Mucosa of stomach (tissue), 1 donor: ENCODE results near the gene DSE.

Experiments
- H3K27me3 ChIP-seq: one replicate; pipeline ENCODE4 v1.7.0; 2013; ENCODE audit warnings: mild to moderate bottlenecking, low read length; ENCODE audit not compliant: control insufficient read depth, insufficient read depth
- H3K36me3 ChIP-seq: one replicate; pipeline ENCODE4 v1.7.0; 2013; ENCODE audit warnings: low read length; ENCODE audit not compliant: control insufficient read depth, insufficient read depth
- H3K4me1 ChIP-seq: one replicate; pipeline ENCODE4 v1.7.0; 2013; ENCODE audit warnings: mild to moderate bottlenecking, low read length; ENCODE audit not compliant: control insufficient read depth, insufficient read depth
- H3K4me3 ChIP-seq: one replicate; pipeline ENCODE4 v1.7.0; 2013; ENCODE audit warnings: low read length
- H3K9ac ChIP-seq: one replicate; pipeline ENCODE4 v1.7.0; 2013; ENCODE audit warnings: mild to moderate bottlenecking, low read length, moderate library complexity
- H3K9me3 ChIP-seq: one replicate; pipeline ENCODE4 v1.7.0; 2013; ENCODE audit warnings: mild to moderate bottlenecking, low read length, moderate library complexity; ENCODE audit not compliant: control insufficient read depth
- donor health status: Pancreatic carcinoma.

Gene DSE

GRCh38 chr6:116392132-116393013 is 21.6 kb downstream of the DSE start:
- Histone ChIP-seq H3K4me3 (no peak overlapping the region), H3K9ac (no peak overlapping the region), H3K27me3 (no peaks in the 10 kb centered on the region), H3K36me3 (no peaks in the 10 kb centered on the region), H3K9me3 (no peaks in the 10 kb centered on the region), H3K4me1 (no peaks in the 10 kb centered on the region)

- no peak overlapping the region for H3K4me3 ChIP-seq
- no peaks in the 10 kb centered on the region for H3K27me3 ChIP-seq
- no peak overlapping the region for H3K9ac ChIP-seq
- no peaks in the 10 kb centered on the region for H3K9me3 ChIP-seq
- no peaks in the 10 kb centered on the region for H3K4me1 ChIP-seq
- no peaks in the 10 kb centered on the region for H3K36me3 ChIP-seq
These were observed 22.7 kb downstream of the DSE start for GRCh38 chr6:116393430-116393829.

GRCh38 chr6:116395647-116396046 is 24.9 kb downstream of the DSE start:
- no peak overlapping the region for H3K4me3 ChIP-seq
- no peaks in the 10 kb centered on the region for H3K9me3 ChIP-seq
- no peaks in the 10 kb centered on the region for H3K4me1 ChIP-seq
- no peaks in the 10 kb centered on the region for H3K27me3 ChIP-seq
- H3K9ac ChIP-seq = no peak overlapping the region
- H3K36me3 ChIP-seq = no peaks in the 10 kb centered on the region

GRCh38 chr6:116396441-116396840 is 25.7 kb downstream of the DSE start:
- H3K4me1 ChIP-seq = no peaks in the 10 kb centered on the region

GRCh38 chr6:116397914-116398313 is 27.2 kb downstream of the DSE start:
- Histone ChIP-seq H3K9me3 (no peaks in the 10 kb centered on the region), H3K9ac (no peak overlapping the region), H3K36me3 (no peaks in the 10 kb centered on the region), H3K4me3 (no peak overlapping the region), H3K4me1 (no peaks in the 10 kb centered on the region), H3K27me3 (no peaks in the 10 kb centered on the region)

More at GRCh38 chr6:116396441-116396840, 25.7 kb downstream of the DSE start:
- Histone ChIP-seq H3K27me3 (no peaks in the 10 kb centered on the region), H3K9me3 (no peaks in the 10 kb centered on the region), H3K4me3 (no peak overlapping the region), H3K9ac (no peak overlapping the region), H3K36me3 (no peaks in the 10 kb centered on the region)

- Histone ChIP-seq H3K9me3 (no peaks in the 10 kb centered on the region), H3K36me3 (no peaks in the 10 kb centered on the region), H3K9ac (no peak overlapping the region), H3K4me1 (no peaks in the 10 kb centered on the region), H3K4me3 (no peak overlapping the region), H3K27me3 (no peaks in the 10 kb centered on the region)
These were observed 27.7 kb downstream of the DSE start for GRCh38 chr6:116398316-116399010.

GRCh38 chr6:116399287-116399686 is 28.5 kb downstream of the DSE start:
- Histone ChIP-seq H3K36me3 (no peaks in the 10 kb centered on the region), H3K27me3 (no peaks in the 10 kb centered on the region), H3K9ac (no peak overlapping the region), H3K4me1 (no peaks in the 10 kb centered on the region), H3K4me3 (no peak overlapping the region), H3K9me3 (no peaks in the 10 kb centered on the region)

GRCh38 chr6:116400328-116400727 is 29.6 kb downstream of the DSE start:
- Histone ChIP-seq H3K9me3 (no peaks in the 10 kb centered on the region), H3K9ac (no peak overlapping the region), H3K4me3 (no peak overlapping the region), H3K36me3 (no peaks in the 10 kb centered on the region), H3K27me3 (no peaks in the 10 kb centered on the region), H3K4me1 (no peaks in the 10 kb centered on the region)

GRCh38 chr6:116402108-116402937 is 31.6 kb downstream of the DSE start:
- Histone ChIP-seq H3K9ac (no peak overlapping the region), H3K27me3 (no peaks in the 10 kb centered on the region), H3K4me3 (no peak overlapping the region), H3K9me3 (no peaks in the 10 kb centered on the region), H3K36me3 (no peaks in the 10 kb centered on the region), H3K4me1 (no peaks in the 10 kb centered on the region)

- no peaks in the 10 kb centered on the region for H3K36me3 ChIP-seq
- H3K4me3 ChIP-seq = no peak overlapping the region
- no peaks in the 10 kb centered on the region for H3K27me3 ChIP-seq
- no peak overlapping the region for H3K9ac ChIP-seq
- no peaks in the 10 kb centered on the region for H3K4me1 ChIP-seq
- no peaks in the 10 kb centered on the region for H3K9me3 ChIP-seq
These were observed 32.5 kb downstream of the DSE start for GRCh38 chr6:116403205-116403604.

GRCh38 chr6:116404696-116405095 is 33.9 kb downstream of the DSE start:
- H3K9me3 ChIP-seq = no peaks in the 10 kb centered on the region
- H3K4me1 ChIP-seq = no peaks in the 10 kb centered on the region
- H3K9ac ChIP-seq = no peak overlapping the region
- H3K4me3 ChIP-seq = no peak overlapping the region
- no peaks in the 10 kb centered on the region for H3K36me3 ChIP-seq
- H3K27me3 ChIP-seq = no peaks in the 10 kb centered on the region

- no peaks in the 10 kb centered on the region for H3K4me1 ChIP-seq
- no peaks in the 10 kb centered on the region for H3K36me3 ChIP-seq
- no peak overlapping the region for H3K9ac ChIP-seq
- H3K9me3 ChIP-seq = no peaks in the 10 kb centered on the region
- no peaks in the 10 kb centered on the region for H3K27me3 ChIP-seq
- no peak overlapping the region for H3K4me3 ChIP-seq
These were observed 34.4 kb downstream of the DSE start for GRCh38 chr6:116405138-116405537.
